ENCODE measurements around the gene GABRG3.

DNA sequence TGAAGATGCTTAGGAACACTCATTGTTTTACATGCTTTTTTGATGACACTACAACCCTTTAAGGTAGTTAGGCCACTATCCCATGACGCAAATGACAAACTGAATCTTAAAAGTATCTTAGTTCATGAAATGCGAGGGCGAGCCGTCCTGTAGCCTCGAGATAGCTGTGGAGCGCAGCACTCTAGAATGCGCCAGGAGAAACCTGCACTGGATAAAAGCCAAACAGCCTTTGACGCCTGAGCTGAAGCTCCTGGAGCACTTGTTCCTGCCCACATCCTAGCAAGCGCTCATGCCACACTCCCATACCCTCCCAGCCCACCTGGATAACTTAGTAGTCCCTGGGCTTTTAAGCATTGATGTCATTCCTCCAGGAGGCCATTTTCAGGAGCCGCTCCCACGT lies 516.9 kb downstream of the GABRG3 start:
- TF ChIP-seq SPI1 (IDR thresholded peaks at IDR 0.05; ENCODE audit: low read depth, low read length), result no peak
- TF ChIP-seq POLR2A (IDR thresholded peaks at IDR 0.05; ENCODE audit: low read depth, low read length), result no peak
- no peak for TF ChIP-seq POLR2AphosphoS5 (IDR thresholded peaks at IDR 0.05; ENCODE audit: low read depth, low read length)
- TF ChIP-seq TAF1 (IDR thresholded peaks at IDR 0.05; ENCODE audit: low read depth, low read length), result no peak
- TF ChIP-seq POU2F2 (IDR thresholded peaks at IDR 0.05; ENCODE audit: low read depth, low read length), result no peak

All from GM12891 (cell line).